Stimulated activated CD4-positive, alpha-beta T cell treated with anti-CD3 and anti-CD28 coated beads, Interleukin-1b, Interleukin-23, amount 100 ng/mL, for 4 hours (primary cell): ENCODE data around the gene PRDM10.

Source experiments
- DNase-seq, 2 donors: peaks; one replicate each; pipeline ENCODE4 v3.0.0-alpha.2; 2020; ENCODE audit warnings: low read depth in 2 of 2

PRDM10 gene

DNA sequence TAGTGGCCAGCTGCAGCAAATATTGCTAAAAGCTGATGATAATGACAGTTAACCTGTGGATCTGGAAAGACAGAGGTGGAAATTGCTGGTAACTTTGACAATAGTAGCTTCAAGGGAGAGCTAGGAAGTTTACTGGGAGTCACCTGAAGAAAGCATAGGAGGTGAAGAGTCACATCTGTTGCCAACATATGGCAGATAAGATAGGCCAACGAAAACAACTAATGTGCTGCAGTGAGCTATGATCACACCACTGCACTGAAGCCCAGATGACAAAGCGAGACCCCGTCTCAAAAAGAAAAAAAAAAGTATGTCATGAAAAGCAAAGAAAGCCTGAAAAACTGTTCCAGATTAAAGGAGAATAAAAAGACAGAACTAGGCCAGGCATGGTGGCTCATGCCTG lies 4.3 kb upstream of the PRDM10 start:
- no peak for DNase-seq

DNA sequence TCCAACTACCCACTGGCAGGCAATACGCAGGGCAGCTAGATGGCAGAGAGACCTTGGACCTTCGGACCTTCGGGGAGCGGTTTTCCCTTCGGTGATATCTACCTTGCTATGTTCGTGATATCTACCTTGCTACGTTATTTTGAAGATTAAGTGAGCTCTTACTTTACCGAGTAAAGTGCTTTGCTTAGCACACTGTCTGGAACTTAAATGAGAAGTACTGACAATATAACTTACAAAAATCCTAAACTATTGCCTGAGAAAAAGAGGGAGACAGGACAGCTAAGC lies 1.0 kb upstream of the PRDM10 start:
- no peak for DNase-seq

DNA sequence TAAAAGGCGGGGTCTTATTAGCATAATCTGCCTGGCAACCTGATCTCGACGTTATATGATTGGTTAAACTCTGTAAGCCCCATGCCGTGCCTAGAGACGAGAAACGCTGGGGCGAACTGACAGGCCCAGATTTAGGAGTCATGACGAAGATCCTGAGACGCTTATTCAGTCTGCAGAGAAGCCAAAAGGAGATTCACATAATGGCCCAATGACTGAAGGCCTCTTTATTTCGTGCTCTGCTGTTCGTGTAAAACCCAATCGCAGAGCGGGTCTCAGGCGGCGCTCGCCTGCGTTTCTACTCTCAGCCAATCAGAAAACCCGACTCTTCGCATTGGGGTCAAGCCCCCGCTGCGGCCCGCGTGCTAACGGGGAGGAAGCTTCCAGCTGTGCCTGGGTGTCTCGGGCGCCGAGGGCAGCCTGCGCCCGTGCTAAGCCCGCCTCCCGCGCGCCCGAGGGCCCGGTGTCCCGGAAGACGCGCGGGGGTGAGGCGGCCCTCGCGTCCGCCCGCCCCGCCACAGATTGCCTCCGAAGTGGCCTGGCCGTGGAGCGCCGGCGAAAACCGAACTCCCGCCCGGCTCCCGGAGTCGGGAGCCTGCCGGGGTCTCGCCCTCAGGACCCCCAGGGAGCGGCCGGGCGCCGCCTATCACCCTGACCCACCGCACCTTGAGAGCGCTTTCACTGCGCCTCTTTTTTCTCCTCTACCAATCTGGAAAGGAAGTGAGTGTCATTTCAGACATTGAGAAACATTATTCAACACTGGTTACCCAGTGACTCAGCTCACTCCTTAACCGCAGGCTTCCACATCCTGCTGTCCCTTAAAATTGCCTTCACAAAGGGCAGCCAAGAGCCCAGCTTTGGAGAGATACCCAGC lies 446 bp upstream of the PRDM10 start:
- peak; percentile 73 to 82 for DNase-seq

- peak in 1 of 2 donors; percentile 2 for DNase-seq
These were observed 929 bp downstream of the PRDM10 start for GRCh38 chr11:130001461-130002351.

DNA sequence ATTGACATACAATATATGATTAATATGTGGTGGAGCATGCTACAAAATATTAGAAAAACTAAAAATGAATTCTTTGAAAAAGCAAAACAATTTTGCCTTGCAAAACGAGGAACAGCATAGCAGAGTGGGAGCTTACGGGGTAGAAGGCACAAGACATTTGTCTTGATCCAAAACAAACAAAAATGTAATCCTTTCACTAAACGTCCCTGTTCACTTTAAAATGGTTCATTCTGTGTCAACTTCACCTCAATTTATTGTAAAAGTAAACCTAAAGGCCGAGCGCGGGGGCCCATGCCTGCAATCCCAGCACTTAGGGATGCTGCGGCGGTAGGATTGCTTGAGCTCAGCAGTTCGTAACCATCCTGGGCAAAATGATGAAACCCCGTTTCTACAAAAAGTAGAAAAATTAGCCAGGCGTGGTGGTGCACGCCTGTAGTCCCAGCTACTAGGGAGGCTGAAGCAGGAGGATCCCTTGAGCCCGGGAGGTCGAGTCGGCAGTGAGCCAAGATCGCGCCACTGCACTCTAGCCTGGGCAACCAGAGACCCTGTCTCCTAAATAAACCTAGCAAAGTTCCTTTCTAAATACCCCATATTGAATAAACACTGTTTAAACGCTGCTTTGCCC lies 2.0 kb downstream of the PRDM10 start:
- DNase-seq: no peak

DNA sequence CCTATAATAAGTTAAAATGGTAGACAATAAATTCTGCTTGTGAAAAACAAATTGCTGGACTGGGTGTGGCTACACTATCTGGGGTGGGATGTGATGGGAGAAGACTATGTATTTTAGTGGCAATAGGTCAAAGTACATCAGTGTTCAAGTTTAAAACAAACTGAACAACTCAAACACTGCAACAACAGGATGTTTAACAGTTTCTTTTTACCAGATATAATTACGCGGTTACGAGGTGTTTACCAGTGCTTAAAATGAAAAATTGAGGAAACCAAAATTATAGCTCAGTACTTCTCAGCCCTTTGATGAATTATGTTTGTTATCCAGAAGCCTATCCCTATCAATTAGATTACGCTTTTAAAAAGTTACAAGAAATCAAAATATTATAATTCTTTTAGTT lies 3.2 kb downstream of the PRDM10 start:
- DNase-seq: no peak

DNA sequence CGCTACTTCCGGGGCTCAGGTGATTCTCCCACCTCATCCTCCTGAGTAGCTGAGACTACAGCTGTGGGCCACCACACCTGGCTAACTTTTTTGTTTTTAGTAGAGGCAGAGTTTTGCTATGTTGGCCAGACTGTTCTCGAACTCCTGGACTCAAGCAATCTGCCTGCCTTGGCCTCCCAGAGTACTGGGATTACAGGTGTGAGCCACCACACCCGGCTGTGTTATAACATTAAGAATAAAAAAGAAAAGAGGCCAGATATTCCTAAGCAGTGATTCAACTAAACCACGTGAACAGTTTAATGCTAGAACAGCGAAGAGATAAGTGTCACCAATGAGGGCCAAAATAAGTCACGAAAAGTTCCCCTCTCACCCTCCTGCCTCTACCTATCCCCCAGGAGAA lies 3.7 kb downstream of the PRDM10 start:
- no peak for DNase-seq

DNA sequence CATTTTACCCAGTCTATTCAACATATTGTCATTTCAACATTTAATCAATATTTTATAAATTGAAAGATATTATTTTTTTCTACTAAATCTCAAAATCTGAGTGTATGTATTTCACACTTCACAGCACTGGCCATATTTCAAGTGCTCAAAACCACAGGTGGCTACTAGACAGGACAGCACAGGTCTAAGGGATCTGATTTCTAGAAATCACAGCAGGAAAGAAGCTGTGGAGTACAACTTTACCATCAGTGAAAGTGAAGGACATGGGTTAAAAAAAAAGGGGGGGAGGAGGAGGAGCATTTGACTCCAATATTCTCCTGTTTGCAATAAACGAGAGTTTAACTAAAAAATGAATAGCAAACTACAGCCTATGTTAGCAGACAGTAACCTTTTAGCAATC lies 4.5 kb downstream of the PRDM10 start:
- no peak for DNase-seq

DNA sequence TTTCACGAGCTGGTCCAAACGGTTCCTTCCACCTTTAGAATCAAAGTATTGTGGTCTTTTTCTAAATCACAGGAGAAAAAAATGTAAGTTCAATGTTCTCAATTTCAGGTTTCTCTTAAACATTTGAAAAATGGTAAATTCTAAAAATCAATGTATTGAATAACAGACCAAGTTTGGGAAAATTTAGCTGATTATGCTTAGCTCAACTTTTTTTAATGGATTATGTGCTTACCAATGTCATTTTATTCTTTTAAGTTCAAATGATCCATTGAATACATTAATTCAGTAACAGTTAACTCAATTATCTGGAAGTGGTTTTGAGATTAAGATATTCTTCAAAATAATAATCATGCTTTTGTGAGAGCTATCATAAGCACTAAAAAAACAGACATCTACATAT lies 5.1 kb downstream of the PRDM10 start:
- DNase-seq: no peak

DNA sequence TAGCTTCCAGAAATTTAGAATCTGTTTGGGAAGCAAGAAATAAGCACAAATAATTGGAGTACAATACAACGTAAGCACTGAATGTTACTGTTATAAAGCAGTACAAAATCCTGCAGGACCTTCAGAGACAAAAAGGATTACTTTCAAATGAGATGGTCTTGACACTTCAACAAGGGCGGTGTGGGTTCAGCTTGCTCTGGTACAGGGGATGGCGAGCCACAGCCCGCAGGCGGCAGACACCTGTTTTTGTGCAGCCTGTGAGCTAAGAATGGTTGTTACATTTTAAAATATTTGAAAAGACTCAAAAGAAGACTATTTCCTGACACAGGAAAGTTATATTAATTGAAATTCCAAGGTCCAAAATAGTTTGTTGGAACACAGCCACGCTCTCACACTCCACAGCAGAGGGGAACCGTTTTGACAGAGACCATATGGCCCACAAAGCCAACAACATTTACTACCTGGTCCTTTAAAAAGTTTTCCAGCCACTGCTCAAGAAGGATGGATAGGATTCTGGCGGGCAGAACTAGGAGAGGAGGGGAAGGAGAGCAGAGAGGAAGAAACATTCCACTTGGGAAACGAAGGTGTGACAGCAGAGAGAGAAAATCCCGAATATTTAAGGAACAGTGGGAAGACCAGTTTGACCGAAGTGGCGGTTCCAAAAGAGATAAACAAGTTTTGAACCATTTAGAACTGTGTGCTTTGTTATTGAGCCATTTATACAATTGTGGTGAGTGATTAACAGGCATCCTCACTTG lies 6.3 kb downstream of the PRDM10 start:
- no peak for DNase-seq

DNA sequence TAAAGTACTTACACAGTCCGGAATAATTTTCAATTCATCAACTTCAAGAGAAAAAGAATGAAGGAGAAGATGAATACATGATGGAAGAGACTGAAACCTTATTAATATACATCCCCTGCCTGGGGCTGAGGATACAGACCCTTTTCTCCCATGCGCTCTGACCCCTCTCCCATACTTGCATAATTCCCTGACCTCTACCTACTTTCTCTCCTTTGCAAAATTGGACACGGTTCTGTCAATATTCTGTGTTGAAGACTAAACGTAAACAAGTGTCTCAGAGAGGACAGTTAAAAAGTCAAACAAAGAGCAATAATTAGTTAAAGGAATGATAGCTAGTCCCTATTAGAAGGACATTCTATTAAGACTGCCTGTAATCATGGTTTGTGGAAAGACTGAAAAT lies 7.5 kb downstream of the PRDM10 start:
- no peak for DNase-seq

- peak; percentile 13 to 28 for DNase-seq
These were observed 10.3 kb downstream of the PRDM10 start for GRCh38 chr11:129992161-129992944.

DNA sequence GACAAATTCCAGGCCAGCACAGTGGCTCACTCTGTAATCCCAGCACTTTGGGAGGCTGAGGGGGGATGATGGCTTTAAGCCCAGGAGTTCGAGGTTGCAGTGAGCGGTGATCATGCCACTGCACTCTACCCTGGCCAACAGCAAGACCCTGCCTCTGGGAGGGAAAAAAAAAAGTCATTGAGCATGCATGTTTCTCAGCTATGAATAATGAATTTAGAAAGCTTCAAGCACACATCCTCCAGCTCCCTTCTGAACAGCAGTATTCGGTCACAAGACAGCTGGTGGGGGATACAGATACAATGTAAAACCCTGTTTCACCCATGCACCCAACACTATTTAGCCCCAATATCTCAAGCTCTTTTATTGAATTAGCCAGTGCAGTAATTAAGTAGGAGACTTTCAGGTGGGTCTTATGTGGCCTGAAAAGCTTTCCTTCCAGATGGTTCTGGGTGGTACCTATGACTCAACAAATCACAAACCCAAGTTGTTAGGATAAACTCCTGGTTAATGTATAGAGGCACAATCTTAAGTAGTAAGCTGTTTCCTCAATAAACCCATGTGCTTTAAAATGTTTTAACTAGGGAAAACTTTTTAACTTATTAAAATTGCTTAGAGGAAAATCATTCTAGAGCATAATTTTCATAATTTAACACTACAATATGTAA lies 13.4 kb downstream of the PRDM10 start:
- DNase-seq: no peak

GRCh38 chr11:129987950-129988349 lies 14.7 kb downstream of the PRDM10 start:
- DNase-seq: no peak

- DNase-seq: no peak
These were observed 16.8 kb downstream of the PRDM10 start for GRCh38 chr11:129985823-129986222.

- DNase-seq: no peak
These were observed 22.5 kb downstream of the PRDM10 start for GRCh38 chr11:129980086-129980485.

- DNase-seq: no peak
These were observed 23.5 kb downstream of the PRDM10 start for GRCh38 chr11:129979046-129979605.

GRCh38 chr11:129978447-129978846 lies 24.2 kb downstream of the PRDM10 start:
- DNase-seq: no peak

GRCh38 chr11:129976328-129976727 lies 26.3 kb downstream of the PRDM10 start:
- no peak for DNase-seq

- DNase-seq: no peak
These were observed 27.1 kb downstream of the PRDM10 start for GRCh38 chr11:129975543-129975942.
